GM12878 (cell line): ENCODE results near the gene ZNF548. TPM values are rescaled to one million over a fixed set of nuclear protein-coding genes. Genes with fewer than 3 reads are reported as not detected.

Experiments used
- ATF7 ChIP-seq: fragments of 450-650 bp; IDR thresholded peaks from 2 replicates; pipeline ENCODE4 v1.6.1; 2016; ENCODE audit warnings: low read depth, mild to moderate bottlenecking
- CBX3 ChIP-seq: fragments of 200-600 bp; sonication (generic); IDR thresholded peaks from 2 replicates; pipeline ENCODE4 v1.6.1; 2016; ENCODE audit warnings: low read depth, borderline replicate concordance
- CHD2 ChIP-seq: IDR thresholded peaks from 2 replicates; pipeline ENCODE4 v1.6.1; 2011; ENCODE audit warnings: low read depth, low read length, improper control_type of control experiment, borderline replicate concordance
- E4F1 ChIP-seq: fragments of 450-650 bp; IDR thresholded peaks from 2 replicates; pipeline ENCODE4 v1.6.1; 2018; ENCODE audit warnings: borderline replicate concordance, mild to moderate bottlenecking; ENCODE audit not compliant: partially characterized antibody
- ESRRA ChIP-seq: IDR thresholded peaks from 2 replicates; pipeline ENCODE4 v1.6.1; 2012; ENCODE audit warnings: mild to moderate bottlenecking, low read length, improper control_type of control experiment
- FOXK2 ChIP-seq: fragments of 450-650 bp; IDR thresholded peaks from 2 replicates; pipeline ENCODE4 v1.6.1; 2017; ENCODE audit warnings: mild to moderate bottlenecking, moderate library complexity
- GABPA ChIP-seq: IDR thresholded peaks from 2 replicates; pipeline ENCODE4 v1.6.1; 2014; ENCODE audit warnings: antibody characterized with exemption, low read depth, mild to moderate bottlenecking, inconsistent platforms
- HDAC6 ChIP-seq: fragments of 200-600 bp; sonication (generic); IDR thresholded peaks from one replicate; pipeline ENCODE4 v1.8.0; 2017; ENCODE audit warnings: antibody characterized with exemption; ENCODE audit not compliant: unreplicated experiment
- HSF1 ChIP-seq: fragments of 150-350 bp; IDR thresholded peaks from 2 replicates; pipeline ENCODE4 v1.6.1; 2014; ENCODE audit warnings: mild to moderate bottlenecking, low read depth, low read length
- MLLT1 ChIP-seq: fragments of 450-650 bp; IDR thresholded peaks from 2 replicates; pipeline ENCODE4 v1.6.1; 2016; ENCODE audit warnings: mild to moderate bottlenecking
- MTA2 ChIP-seq: fragments of 450-650 bp; IDR thresholded peaks from 2 replicates; pipeline ENCODE4 v1.6.1; 2016; ENCODE audit warnings: low read depth, mild to moderate bottlenecking, moderate library complexity
- PAX5 ChIP-seq: IDR thresholded peaks from 2 replicates; pipeline ENCODE4 v1.6.1; 2011; ENCODE audit warnings: low read depth, low read length, borderline replicate concordance
- POLR2A ChIP-seq: IDR thresholded peaks from 2 replicates; pipeline ENCODE4 v1.6.1; 2011; ENCODE audit warnings: low read depth, mild to moderate bottlenecking, low read length
- POLR2AphosphoS2 ChIP-seq: IDR thresholded peaks from 2 replicates; pipeline ENCODE4 v1.6.1; 2011; ENCODE audit warnings: low read depth, mild to moderate bottlenecking, low read length, improper control_type of control experiment, moderate library complexity
- RCOR1 ChIP-seq: conservative IDR thresholded peaks from 2 replicates; pipeline ENCODE4 v1.6.1; 2012; ENCODE audit warnings: low read depth, low read length, improper control_type of control experiment
- SIX5 ChIP-seq: IDR thresholded peaks from 2 replicates; pipeline ENCODE4 v1.6.1; 2011; ENCODE audit warnings: mild to moderate bottlenecking, low read depth, low read length, moderate library complexity; ENCODE audit not compliant: severe bottlenecking
- SRF ChIP-seq, 2 experiments: IDR thresholded peaks; 2 replicates each; pipeline ENCODE4 v1.6.1; 2011; ENCODE audit warnings: low read depth in 2 of 2, low read length in 2 of 2, mild to moderate bottlenecking in 1 of 2, moderate library complexity in 1 of 2
- polyA plus RNA-seq, 11 experiments: library from polyadenylated mRNA; depleted of rRNA in 4 of 11; unstranded in 6 of 11; stranded (reverse) in 5 of 11; fragments of >200 nt; fragmentation: Nextera tagmentation in 4 of 11; fragmentation: Illumina TruSeq in 1 of 11; extraction: Ambion mirVana in 4 of 11; extraction: Trizol in 1 of 11; gene quantifications; 1 replicate in 1 of 11; 2 replicates in 10 of 11; pipeline versions ENCODE4 v1.2.1 to v1.2.3, GENCODE V29; 2011 to 2016; ENCODE audit warnings: inconsistent platforms in 2 of 11, missing spikeins in 2 of 11, low read depth in 1 of 11
- total RNA-seq, 4 experiments: library from RNA; depleted of rRNA in 3 of 4; stranded (reverse); fragments of >200 nt in 3 of 4; fragmentation: Illumina TruSeq in 1 of 4; extraction: Trizol in 1 of 4; gene quantifications; 2 replicates each; pipeline versions ENCODE4 v1.2.1 to v1.2.3, GENCODE V29; 2013 to 2021
- TF ChIP-seq, protein P1 (sequence below): IDR thresholded peaks from 2 replicates; pipeline ENCODE4 v1.6.1; 2012; ENCODE audit warnings: mild to moderate bottlenecking, low read depth, low read length
- TF ChIP-seq, protein P2 (sequence below): fragments of 450-650 bp; IDR thresholded peaks from 2 replicates; pipeline ENCODE4 v1.6.1; 2017; ENCODE audit warnings: mild to moderate bottlenecking

Gene ZNF548
- total and polyA plus RNA-seq, 10 of the 15 experiments (the other 5 are each of a cell fraction or from before 2014, with no cell fraction given) = 3.9 to 44.8 (median 16.5) TPM

DNA sequence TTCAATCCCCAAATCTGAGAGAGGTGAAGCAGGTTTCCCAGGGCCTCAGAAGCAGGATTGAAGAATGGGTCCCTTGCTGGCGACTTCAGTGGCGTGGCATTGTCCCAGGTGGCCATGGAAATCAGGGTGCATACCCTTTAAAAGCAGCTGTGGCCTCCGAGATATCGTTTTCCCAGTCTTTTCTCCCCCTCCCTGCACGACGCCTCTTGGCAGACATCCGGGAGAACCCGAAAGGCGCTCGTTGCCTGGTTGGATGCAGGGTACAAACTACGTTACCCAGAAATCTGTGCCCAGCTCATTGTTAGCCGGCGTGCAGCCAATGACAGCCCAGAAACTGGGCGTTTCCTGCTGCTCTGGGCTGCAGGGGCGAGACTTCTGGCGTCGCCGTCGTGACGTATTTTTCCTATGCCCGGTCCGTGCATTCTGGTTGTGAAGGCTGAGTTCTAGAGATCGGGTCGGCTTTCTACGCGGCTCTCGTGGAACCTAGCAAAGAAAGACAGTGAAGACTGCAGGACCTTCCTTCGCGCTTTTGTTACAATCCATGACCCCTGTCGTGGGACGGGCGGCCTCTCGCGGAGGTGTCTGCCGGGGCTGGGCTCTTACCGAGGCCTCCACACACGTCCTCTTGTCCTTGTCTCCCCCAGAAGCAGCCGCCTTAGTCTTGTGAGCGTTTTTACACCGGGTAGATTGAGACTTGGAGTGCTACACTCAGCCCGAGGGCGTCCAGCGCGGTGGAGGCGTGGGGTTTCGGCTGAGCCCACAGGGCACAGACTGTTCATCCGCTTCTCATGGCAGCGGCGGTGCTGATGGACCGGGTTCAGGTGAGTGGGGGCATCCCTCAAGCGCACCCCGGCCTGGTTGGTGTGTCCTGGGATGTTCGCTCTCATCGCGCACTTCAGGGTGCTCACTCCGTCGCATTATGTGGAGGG is 38.5 kb upstream of the ZNF548 start, which contains the start of gene ZNF304 (continued):
- TF ChIP-seq PAX5 = no peak
- peak; percentile 62 for TF ChIP-seq POLR2A
- TF ChIP-seq ESRRA = no peak
- peak; percentile 66 for TF ChIP-seq CHD2
- TF ChIP-seq ATF7 = peak; percentile 69
- TF ChIP-seq, protein P1, sequence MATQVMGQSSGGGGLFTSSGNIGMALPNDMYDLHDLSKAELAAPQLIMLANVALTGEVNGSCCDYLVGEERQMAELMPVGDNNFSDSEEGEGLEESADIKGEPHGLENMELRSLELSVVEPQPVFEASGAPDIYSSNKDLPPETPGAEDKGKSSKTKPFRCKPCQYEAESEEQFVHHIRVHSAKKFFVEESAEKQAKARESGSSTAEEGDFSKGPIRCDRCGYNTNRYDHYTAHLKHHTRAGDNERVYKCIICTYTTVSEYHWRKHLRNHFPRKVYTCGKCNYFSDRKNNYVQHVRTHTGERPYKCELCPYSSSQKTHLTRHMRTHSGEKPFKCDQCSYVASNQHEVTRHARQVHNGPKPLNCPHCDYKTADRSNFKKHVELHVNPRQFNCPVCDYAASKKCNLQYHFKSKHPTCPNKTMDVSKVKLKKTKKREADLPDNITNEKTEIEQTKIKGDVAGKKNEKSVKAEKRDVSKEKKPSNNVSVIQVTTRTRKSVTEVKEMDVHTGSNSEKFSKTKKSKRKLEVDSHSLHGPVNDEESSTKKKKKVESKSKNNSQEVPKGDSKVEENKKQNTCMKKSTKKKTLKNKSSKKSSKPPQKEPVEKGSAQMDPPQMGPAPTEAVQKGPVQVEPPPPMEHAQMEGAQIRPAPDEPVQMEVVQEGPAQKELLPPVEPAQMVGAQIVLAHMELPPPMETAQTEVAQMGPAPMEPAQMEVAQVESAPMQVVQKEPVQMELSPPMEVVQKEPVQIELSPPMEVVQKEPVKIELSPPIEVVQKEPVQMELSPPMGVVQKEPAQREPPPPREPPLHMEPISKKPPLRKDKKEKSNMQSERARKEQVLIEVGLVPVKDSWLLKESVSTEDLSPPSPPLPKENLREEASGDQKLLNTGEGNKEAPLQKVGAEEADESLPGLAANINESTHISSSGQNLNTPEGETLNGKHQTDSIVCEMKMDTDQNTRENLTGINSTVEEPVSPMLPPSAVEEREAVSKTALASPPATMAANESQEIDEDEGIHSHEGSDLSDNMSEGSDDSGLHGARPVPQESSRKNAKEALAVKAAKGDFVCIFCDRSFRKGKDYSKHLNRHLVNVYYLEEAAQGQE = no peak
- peak in 1 of 2 experiments; percentile 73; a peak in 1 of 4 replicates for TF ChIP-seq SRF (IDR thresholded peaks at IDR 0.05; ENCODE audit: low read depth in 2 of 2, low read length in 2 of 2)
- no peak for TF ChIP-seq HSF1
- TF ChIP-seq, protein P2, sequence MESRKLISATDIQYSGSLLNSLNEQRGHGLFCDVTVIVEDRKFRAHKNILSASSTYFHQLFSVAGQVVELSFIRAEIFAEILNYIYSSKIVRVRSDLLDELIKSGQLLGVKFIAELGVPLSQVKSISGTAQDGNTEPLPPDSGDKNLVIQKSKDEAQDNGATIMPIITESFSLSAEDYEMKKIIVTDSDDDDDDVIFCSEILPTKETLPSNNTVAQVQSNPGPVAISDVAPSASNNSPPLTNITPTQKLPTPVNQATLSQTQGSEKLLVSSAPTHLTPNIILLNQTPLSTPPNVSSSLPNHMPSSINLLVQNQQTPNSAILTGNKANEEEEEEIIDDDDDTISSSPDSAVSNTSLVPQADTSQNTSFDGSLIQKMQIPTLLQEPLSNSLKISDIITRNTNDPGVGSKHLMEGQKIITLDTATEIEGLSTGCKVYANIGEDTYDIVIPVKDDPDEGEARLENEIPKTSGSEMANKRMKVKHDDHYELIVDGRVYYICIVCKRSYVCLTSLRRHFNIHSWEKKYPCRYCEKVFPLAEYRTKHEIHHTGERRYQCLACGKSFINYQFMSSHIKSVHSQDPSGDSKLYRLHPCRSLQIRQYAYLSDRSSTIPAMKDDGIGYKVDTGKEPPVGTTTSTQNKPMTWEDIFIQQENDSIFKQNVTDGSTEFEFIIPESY = no peak
- TF ChIP-seq SIX5 = peak; percentile 80
- TF ChIP-seq CBX3 = no peak
- TF ChIP-seq MLLT1 = peak; percentile 86
- no peak for TF ChIP-seq RCOR1
- TF ChIP-seq E4F1 = no peak
- TF ChIP-seq MTA2 = no peak
- TF ChIP-seq GABPA = peak; percentile 81
- no peak for TF ChIP-seq POLR2AphosphoS2
- no peak for TF ChIP-seq FOXK2
- no peak for TF ChIP-seq HDAC6
